ENCODE measurements around the gene KLF14.
"Not testable (repeated sequence)": the region's sequence is repeated elsewhere in the genome, so short reads cannot be mapped to it uniquely, and the experiment has no call there.

The KLF14 gene

DNA sequence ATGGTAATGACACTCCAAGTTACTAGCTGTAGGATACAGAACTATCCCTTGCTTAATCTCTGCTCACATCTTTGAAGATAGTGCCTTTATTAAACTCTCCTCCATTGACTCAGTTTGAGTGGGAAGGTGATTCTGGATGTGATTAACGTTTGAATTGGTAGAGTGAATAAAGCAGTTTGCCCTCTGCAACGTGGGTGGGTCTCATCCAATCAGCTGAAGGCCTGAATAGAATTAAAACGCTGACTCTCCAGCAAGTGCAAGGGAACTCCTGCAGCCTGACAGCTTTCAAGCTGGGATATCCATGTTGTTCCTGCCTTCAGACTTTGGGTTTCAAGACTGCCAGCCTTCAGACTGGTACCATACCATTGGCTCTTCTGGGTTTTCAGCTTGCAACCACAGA lies 21.6 kb downstream of the KLF14 start:
- no peak for DNase-seq

DNA sequence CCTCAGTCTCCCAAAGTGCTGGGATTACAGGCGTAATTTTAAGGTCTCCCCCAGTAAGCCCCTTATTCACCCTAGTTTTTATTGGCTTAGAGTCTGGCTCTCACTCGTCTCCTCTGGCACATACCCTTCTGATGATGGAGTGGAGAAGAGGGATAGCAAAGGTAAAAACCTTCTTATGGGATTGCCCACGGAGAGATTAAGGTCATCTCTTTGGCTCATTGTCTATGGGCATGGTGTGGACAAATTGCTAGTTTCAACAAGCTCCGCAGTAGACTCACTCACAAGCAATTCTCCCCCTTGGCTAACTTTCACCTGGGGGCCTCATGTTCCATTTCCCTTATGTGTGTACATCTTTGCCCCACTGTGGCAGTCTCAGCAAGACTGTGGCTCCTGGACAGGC lies 25.2 kb downstream of the KLF14 start:
- no peak for DNase-seq

DNA sequence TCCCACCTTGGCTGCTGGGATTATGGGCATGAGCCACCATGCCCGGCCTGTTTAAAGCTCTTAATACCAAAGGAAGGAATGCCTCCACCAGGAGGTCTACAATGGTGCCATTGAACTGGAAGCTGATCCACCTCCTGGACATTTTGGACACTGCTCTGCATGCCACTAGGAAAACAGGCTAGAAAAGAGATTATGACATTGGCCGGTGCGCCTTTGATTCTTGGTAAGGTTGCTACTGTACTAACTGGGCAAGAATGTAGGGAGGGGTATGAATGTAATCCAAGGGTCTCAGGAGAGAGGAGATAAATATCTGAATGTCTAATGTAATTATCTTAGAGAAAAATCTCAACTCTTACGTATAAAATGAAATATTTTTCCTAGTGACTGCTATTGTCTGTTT lies 26.0 kb downstream of the KLF14 start:
- DNase-seq = no peak

DNA sequence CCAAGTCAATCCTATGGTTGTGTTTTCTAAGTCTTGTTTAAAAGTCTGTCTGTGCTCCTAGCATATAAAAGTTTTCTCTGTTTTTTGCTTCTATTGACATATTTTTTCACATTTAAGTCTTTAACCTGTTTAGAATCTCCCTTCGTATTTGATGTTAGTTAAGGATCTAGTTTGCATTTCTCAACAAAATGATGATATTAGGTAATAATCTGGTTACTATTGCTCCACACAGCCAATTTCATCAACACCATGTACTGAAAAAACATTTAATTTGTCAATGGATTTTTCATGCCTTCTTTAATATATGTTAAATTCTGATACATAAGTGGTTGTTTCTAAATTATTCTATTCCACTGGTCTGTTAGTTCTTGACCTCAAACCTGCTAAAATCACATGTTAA lies 30.2 kb downstream of the KLF14 start:
- DNase-seq = no peak

DNA sequence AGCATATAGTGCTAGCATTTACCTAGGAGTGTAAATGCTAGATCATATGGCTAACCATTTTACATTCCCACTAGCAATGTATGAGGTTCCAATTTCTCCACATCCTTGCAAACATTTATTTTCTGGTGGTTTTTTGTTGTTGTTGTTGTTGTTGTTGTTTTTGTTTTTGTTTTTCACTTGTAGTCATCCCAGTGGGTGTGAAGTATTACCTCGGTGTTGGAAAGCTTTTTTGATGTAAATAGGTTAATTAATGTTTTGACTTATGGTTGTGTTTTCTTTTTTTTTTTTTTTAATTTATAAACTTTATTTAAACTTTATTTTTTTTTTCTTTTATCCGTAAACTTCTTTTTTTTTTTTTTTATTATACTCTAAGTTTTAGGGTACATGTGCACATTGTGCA lies 32.4 kb downstream of the KLF14 start:
- DNase-seq = no peak

DNA sequence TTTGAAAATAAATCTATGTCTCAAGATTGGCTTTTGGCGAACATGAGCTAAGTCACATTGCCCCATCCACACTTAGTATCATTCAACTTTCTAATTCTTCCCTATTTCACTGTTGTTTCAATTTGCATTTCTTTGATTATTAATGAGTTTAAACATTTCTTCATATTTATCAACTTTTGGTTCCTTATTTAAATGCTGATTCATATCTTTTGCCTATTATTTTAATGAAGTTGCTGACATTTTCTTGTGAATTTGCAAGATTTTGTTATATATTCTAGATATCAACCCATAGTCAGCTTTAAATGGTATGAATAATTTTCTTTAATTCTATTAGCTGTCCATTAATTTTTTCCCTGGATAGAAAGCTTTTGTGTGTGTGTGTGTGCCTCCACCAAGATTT lies 33.2 kb downstream of the KLF14 start:
- DNase-seq = no peak

DNA sequence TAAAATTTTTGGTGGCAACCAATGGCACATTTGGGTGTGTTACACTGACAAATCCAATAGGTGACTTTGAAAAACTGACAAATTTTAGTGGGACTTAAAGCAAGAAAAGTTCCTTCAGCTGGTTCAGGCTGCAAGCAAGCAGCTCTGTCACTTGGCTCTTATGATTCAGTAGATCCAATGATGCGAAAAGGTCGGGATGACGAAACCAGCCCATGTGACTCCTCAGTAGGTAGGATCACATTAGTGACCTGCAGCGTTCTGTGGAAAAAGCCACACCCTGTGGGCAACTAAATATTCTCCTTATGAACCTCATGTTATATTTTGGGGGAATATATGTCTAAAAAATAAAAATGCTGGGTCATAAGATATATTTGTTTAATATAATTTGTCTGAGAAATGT lies 34.3 kb downstream of the KLF14 start:
- no peak for DNase-seq

DNA sequence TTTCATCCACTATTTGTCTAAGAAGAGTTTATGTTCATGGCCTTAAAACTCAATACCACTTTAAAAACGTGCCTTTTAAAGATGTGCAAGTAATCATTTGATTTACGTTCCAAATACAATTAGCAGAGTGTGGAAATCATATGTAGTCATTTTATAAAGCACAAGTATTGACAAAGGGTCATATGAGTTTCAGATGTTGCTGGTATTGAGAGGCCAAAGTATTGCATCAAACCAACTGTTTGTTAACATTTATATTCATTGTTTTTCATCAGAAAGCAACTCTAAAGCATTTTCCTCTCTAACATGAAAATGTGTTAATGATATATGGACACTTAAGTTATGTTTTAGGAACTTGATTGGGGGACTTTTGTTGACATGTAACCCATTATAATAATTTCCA lies 36.2 kb downstream of the KLF14 start:
- DNase-seq = no peak

DNA sequence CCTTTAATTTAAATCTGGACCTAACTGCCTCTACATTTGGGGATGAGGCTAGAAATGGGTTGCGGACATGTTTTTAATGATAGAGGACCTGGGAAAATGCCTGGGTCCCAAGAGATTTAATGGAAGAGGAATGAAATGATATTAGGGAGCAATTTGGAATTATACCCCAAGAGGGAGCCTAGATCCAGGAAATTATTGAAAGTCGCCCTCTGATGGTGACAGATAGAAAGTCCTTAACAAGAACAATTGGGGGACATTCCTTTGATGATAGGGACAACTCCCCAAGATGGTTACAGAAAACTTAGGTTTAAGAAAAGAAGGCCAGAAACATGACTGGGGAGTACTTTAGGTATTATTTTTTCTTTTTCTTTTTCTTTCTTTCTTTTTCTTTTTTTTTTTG lies 38.2 kb downstream of the KLF14 start:
- DNase-seq = peak; percentile 21

DNA sequence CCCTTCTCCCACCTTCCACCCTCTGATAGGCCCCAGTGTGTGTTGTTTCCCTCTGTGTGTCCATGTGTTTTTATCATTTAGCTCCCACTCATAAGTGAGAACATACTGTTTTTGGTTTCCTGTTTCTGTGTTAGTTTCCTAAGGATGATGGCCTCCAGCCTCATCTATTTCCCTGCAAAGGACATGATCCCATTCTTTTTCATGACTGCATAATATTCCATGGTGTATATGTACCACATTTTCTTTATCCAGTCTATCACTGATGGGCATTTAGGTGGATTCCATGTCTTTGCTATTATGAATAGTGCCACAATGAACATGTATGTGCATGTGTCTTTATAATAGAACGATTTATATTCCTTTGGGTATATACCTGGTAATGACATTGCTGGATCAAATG lies 41.6 kb downstream of the KLF14 start:
- not testable (repeated sequence) for DNase-seq

DNA sequence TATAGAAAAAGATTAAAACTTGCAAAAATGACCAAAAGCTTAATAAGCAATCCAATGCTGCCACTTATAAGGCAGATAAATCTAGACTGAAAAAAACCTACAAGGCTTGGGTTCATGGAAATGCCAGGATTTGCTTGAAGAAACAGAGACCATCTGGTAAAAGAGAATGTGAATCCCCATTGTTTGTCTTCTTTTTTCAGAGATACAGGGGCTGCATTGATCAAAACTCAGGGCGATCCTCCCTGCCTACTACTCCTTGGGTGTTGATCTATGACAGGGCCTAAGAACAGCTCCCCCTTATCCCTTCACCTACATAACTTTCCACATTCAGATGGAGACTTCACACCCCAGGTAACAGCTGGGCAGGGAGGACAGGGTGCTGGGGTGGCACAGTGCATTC lies 44.3 kb downstream of the KLF14 start:
- no peak for DNase-seq

DNA sequence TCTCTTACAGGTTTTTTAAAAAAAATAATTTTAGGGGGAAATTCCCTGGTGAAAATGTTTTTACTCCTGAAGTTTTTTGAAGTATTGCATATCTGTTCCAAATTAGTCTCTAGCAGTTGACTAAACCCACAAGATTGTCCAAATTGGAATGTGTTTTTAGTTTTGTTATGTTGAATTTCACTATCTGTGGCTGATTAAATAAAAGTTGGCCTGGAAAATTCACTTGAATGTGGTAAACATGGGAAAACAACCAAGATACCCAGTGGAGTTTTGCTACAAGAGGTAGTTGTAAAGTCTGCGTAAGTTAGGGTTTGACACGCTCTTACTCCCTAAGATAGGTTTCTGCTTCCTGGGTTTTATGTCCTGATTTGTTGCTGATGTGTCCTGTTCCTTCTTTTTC lies 51.0 kb downstream of the KLF14 start:
- no peak for DNase-seq

Measured in MV-4-11 (cell line).